ENCODE measurements around the gene ELK4. TPM values are rescaled to one million over a fixed set of nuclear protein-coding genes. Genes with fewer than 3 reads are reported as not detected.

Gene ELK4
- total RNA-seq, 4 donors from 2014 or later, result 18.0 to 33.9 (median 28.4) TPM

- no peak overlapping the region for H3K4me3 ChIP-seq (replicated peaks in 1 of 3)
- no peaks in the 10 kb centered on the region for H3K36me3 ChIP-seq
Observed at GRCh38 chr1:205572421-205572820, 59.4 kb downstream of the ELK4 start.

GRCh38 chr1:205571747-205572146 lies 60.1 kb downstream of the ELK4 start:
- intact Hi-C loops (cut with DNase I), result loop anchor here (5.0 kb wide), 1 partner anchor 39 kb away; no protein-coding TSS in a partner anchor
- Histone ChIP-seq H3K36me3 (no peaks in the 10 kb centered on the region), H3K27me3 (no peaks in the 10 kb centered on the region), H3K9me3 (no peaks in the 10 kb centered on the region), H3K4me1 (peaks cover 0 to 13% of the 10 kb centered on the region in 2 donors), H3K4me3 (replicated peaks in 1 of 3) (no peak overlapping the region), H3K27ac (no peak overlapping the region)
- WGBS, 2 donors, result 80 to 82% methylated on average over 4 of the region's 4 CpGs
- no peak for TF ChIP-seq CTCF (IDR thresholded peaks at IDR 0.05)
- no peak for TF ChIP-seq POLR2A (IDR thresholded peaks at IDR 0.05)
- DNase-seq, result no peak

More at GRCh38 chr1:205572421-205572820, 59.4 kb downstream of the ELK4 start:
- intact Hi-C loops (cut with DNase I), result loop anchor here (5.0 kb wide), 1 partner anchor 40 kb away; no protein-coding TSS in a partner anchor
- peaks cover 0 to 13% of the 10 kb centered on the region in 2 donors for H3K4me1 ChIP-seq
- H3K9me3 ChIP-seq, result no peaks in the 10 kb centered on the region
- no peak overlapping the region for H3K27ac ChIP-seq
- no peak for DNase-seq
- no peaks in the 10 kb centered on the region for H3K27me3 ChIP-seq
- WGBS, 2 donors, result 94 to 96% methylated on average over 1 of the region's 1 CpG
- TF ChIP-seq CTCF (IDR thresholded peaks at IDR 0.05), result no peak

GRCh38 chr1:205570796-205571537 lies 60.8 kb downstream of the ELK4 start:
- Histone ChIP-seq H3K4me1 (peaks cover 0 to 13% of the 10 kb centered on the region in 2 donors), H3K27ac (no peak overlapping the region), H3K9me3 (no peaks in the 10 kb centered on the region), H3K36me3 (no peaks in the 10 kb centered on the region), H3K4me3 (replicated peaks in 1 of 3) (no peak overlapping the region), H3K27me3 (no peaks in the 10 kb centered on the region)
- no peak for TF ChIP-seq POLR2A (IDR thresholded peaks at IDR 0.05)
- no peak for TF ChIP-seq CTCF (IDR thresholded peaks at IDR 0.05)
- no peak for DNase-seq
- intact Hi-C loops (cut with DNase I), result loop anchor here (5.0 kb wide), 1 partner anchor 39 kb away; no protein-coding TSS in a partner anchor
- WGBS, 2 donors, result 86 to 93% methylated on average over 2 of the region's 2 CpGs

GRCh38 chr1:205570173-205570501 lies 61.7 kb downstream of the ELK4 start:
- Histone ChIP-seq H3K27ac (no peak overlapping the region), H3K9me3 (no peaks in the 10 kb centered on the region), H3K4me1 (peaks cover 0 to 13% of the 10 kb centered on the region in 2 donors), H3K36me3 (no peaks in the 10 kb centered on the region), H3K4me3 (replicated peaks in 1 of 3) (no peak overlapping the region), H3K27me3 (no peaks in the 10 kb centered on the region)
- intact Hi-C loops (cut with DNase I), result loop anchor here (5.0 kb wide), 1 partner anchor 38 kb away; no protein-coding TSS in a partner anchor
- WGBS, 2 donors, result 71 to 87% methylated on average over 7 of the region's 7 CpGs
- TF ChIP-seq POLR2A (IDR thresholded peaks at IDR 0.05), result no peak
- TF ChIP-seq CTCF (IDR thresholded peaks at IDR 0.05), result no peak
- DNase-seq, result no peak

- no peaks in the 10 kb centered on the region for H3K36me3 ChIP-seq
- DNase-seq, result no peak
- no peaks in the 10 kb centered on the region for H3K27me3 ChIP-seq
- no peak overlapping the region for H3K27ac ChIP-seq
- peaks cover 0 to 13% of the 10 kb centered on the region in 2 donors for H3K4me1 ChIP-seq
- intact Hi-C loops (cut with DNase I), result loop anchor here (5.0 kb wide), 1 partner anchor 37 kb away; no protein-coding TSS in a partner anchor
- no peak for TF ChIP-seq CTCF (IDR thresholded peaks at IDR 0.05)
- TF ChIP-seq POLR2A (IDR thresholded peaks at IDR 0.05), result no peak
- 32 to 48% methylated on average over 2 to 15 of the region's 22 CpGs for WGBS, 2 donors
- no peaks in the 10 kb centered on the region for H3K9me3 ChIP-seq
- no peak overlapping the region for H3K4me3 ChIP-seq (replicated peaks in 1 of 3)
Observed at GRCh38 chr1:205569411-205570172, 62.2 kb downstream of the ELK4 start.

All from thyroid gland (tissue), 4 donors.